Measurements from ENCODE around the gene RASSF6. TPM values are rescaled to one million over a fixed set of nuclear protein-coding genes. Genes with fewer than 3 reads are reported as not detected.
"Not testable (repeated sequence)": the region's sequence is repeated elsewhere in the genome, so short reads cannot be mapped to it uniquely, and the experiment has no call there.

The RASSF6 gene
- total RNA-seq, 1 experiment from 2014 or later: 0.07 TPM

DNA sequence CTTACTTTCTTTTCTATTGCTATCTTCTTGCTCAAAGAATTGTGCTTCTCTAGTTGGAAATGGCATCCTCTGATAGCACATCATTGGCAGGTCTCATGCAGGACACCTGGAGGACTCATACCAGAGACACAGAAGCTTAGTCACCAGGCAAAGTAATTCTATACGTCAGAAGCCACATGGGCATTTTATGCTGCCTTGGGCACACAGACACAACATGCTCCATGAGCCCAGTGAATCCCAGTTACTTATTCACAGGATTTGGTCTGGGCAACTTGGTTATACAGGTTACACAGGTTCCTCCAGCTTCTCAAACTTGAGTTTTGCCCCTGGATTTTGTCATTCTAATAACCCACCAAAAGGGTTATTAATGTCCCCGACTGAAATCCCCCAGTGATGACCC lies 7.1 kb downstream of the RASSF6 start:
- DNase-seq (ENCODE audit: extremely low read depth, low read depth): no peak

DNA sequence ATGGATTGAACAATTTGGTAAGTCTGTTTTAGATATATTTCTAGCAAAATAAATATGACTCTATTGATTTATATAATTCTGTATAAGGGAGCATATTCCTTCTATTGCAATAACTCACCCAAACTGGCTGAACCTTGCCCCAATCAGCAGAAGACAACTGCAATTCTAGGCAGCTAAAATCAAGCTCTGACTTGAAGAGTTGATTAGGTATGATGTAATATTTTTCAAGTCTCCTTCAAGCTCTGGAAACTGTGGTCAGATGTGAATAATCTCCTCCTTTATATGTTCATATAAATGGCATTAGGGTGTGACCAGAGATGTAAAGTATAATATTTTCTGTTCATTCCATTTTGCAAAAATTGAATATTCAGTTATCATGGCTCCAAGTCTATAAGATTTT lies 8.2 kb downstream of the RASSF6 start:
- DNase-seq (ENCODE audit: extremely low read depth, low read depth): no peak

DNA sequence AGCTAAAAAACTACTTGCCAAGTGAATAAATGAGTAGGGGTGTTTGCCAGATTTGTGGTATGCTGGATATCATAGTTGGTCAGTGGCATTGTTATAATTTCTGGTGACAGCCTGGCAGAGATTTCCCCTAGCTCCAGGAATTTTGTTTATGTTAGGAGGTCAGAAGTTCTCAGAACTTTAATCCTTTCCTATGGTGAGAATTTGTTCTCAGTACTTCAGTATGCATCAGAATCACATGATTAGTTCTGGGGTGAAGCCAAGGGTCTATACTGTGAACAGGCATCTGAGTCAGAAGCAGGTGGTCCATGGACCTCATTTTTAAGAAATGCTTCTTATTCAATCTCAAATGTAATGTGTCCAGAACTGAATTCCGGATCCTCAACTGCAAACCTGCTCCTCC lies 10.5 kb downstream of the RASSF6 start:
- no peak for DNase-seq (ENCODE audit: extremely low read depth, low read depth)

DNA sequence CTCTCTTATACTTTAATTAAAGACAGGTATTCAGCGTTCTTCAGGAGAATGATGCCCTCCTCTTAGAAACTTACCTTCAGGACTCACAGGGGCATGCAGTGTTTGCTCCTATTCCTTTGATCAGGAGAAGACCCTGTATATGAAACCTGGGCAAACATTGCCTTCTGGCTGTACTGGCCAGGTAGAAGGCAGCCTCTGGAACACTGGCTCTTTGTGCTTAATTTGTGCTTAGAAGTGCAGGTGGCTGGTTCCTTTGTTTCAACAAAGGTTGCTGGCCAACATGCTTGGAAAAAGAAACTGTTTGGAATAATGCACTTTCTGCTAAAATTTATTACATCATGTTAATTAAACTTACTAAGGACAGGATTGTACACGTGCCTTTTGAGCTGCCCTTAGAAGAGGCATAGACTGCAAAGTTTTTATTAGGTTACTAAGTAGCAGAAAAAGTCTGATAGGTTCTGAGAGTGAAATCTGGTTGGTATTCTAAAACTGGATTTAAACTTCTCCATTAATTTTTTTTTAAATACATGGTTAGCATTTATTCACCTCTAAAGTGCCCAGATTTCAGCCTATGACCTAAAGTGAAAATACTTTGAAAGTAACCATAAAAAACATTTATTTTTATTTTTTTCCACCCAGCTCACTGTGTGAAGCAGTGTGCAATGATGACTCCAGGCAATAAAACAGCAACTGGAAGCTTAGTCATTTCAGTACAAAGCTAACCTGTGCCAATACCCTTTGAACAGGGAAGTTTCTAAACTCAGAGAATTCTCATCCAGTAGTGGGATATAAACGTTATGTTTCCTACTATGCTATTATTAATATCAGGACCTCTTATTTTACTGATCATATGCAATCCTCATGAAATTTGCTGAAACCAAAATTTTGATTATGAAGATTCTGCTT lies 11.3 kb downstream of the RASSF6 start:
- no peak for DNase-seq (ENCODE audit: extremely low read depth, low read depth)

DNA sequence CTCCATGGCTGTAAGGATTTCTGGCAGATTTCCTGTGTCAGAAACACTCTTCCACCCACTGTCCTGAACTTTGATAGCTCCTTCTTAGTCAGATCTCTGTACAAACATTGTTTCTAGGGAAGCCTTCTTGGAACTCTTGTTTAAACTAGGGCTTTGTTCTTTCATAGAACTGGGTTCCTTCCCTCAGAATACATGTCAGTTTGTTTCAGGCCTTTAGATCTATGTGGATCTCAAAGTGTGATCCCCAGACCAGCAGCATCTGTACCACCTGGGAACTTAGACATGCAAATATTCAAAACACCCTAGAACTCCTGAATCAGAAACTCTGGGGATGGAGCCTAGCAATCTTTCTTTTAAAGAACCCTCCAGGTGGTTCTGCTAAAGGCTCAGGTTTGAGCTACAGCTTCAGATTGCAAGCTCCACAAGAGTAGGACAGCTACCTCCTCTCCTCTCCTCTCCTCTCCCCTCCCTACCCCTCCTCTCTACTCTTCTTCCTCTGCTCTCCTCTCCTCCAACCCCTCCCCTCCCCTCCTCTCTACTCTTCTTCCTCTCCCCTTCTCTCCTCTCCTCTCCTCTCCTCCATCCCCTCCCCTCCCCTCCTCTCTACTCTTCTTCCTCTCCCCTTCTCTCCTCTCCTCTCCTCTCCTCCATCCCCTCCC lies 12.7 kb downstream of the RASSF6 start:
- no peak for DNase-seq (ENCODE audit: extremely low read depth, low read depth)

DNA sequence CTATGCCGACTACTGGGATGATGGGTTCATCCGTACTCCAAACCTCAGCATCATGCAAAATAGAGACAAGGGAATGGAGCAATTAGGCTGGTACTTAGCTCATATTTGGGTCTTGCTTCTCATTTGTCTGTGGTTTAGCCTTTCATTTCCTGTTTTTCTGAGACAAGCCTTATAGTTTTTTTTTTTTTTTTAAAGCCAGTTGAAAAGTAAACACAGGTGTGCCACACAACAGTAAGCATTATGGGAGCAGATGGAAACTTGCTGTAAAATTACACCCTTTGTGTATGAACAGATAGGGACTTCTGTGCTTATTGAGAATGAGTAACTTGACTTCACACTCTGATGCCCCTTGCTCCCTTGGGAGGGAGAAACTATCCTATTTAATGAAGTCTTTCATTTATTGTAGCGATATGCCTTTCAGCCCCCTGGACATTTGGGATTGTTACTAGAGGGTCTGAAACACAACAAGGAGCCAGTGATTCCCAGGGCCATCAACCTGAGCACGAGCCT lies 13.7 kb downstream of the RASSF6 start:
- no peak for DNase-seq (ENCODE audit: extremely low read depth, low read depth)

DNA sequence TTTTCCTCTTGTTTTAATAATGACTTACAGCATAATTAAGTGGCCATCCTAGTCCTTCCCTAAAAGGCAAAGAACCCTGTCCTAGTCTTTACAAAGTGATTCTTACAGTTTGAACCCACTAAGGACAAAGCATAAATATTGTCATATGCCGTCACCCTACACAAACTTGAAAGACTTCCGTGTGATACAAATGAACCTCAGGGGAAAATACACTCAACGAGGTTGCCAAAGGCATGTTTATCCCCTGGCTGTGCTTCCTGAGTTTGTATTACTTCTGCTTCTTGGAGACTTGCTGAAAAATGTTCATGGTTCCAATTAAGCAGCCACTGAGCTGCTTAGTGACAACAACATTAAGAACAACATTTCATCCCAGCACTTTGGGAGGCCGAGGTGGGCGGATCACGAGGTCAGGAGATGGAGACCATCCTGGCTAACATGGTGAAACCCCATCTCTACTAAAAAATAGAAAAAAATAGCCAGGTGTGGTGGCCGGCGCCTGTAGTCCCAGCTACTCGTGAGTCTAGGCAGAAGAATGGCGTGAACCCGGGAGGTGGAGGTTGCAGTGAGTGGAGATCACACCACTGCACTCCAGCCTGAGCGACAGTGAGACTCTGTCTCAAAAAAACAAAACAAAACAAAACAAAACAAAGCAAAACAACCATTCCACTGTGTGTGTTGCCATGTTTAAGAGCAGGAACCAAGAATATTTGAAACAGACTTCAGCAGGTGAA lies 16.2 kb downstream of the RASSF6 start:
- no peak for DNase-seq (ENCODE audit: extremely low read depth, low read depth)

DNA sequence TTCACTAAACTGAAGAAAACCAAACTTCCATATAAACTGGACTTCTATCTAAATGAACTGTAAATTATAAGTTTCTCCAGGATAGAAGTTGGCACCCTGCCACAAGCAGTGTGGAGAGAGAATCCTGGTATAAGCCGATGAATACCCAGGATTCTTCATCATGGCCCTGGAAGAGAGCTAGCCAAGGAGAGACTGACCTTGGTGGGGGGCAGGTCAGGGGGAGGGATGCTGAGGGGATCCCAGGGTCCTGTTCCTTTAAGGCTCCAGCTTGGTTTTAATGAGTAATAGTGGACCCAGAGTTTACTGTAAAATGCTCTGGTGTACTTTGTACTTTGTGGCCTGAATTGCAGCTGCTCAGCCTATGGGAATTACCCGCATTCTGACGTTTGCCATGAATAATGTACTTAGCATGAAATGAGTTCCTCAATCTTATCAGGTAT lies 16.9 kb downstream of the RASSF6 start:
- DNase-seq (ENCODE audit: extremely low read depth, low read depth): no peak

DNA sequence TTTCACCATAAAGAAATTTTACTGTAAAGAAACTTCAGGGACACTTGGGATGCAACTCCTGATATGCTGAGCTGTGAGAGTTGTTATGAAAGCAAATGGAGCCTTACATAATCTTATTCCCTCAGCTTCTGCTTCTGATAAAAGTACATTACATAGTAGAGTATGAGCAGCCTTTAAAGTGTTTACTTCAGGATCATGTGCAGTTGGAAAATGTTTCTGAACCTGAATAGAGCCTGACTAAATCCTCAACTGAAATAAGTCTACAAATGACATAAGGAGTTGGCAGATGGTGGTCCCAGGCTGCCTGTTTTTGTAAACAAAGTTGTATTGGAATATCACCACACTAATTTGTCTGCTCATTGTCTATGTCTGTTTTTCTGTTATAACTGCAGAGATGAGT lies 19.3 kb downstream of the RASSF6 start:
- no peak for DNase-seq (ENCODE audit: extremely low read depth, low read depth)

DNA sequence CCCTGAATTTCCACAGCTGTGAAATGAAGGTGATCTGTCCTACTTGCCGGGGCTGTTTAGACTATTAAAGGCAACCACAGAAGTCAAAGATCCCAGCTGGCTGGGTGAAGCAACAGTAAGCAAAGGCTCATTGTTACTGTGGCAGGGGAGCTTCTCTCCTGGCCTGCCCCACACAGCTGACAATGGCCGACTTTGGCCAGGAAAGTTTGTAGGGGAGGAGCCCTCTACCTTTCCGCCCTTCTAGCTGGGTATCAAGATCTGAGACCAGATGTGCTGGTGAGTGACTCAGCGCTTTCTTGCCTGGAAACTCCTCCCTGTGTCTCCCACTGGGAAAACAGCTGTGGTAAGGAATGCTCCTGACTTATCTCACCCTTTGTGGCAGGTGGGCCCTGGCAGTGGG lies 21.1 kb downstream of the RASSF6 start:
- peak; percentile 52 for DNase-seq (ENCODE audit: extremely low read depth, low read depth)

DNA sequence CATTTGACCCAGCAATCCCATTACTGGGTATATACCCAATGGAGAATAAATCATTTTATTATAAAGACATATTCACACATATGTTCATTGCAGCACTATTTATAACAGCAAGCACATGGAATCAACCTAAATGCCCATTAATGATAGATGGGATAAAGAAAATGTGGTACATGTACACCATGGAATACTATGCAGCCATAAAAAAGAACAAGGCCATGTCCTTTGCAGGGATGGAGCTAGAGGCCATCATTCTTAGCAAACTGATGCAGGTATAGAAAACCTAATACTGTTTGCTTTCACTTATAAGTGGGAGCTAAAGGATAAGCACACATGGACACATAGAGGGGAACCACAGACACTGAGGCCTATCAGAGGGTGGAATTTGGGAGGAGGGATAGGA lies 22.6 kb downstream of the RASSF6 start:
- DNase-seq (ENCODE audit: extremely low read depth, low read depth): no peak

DNA sequence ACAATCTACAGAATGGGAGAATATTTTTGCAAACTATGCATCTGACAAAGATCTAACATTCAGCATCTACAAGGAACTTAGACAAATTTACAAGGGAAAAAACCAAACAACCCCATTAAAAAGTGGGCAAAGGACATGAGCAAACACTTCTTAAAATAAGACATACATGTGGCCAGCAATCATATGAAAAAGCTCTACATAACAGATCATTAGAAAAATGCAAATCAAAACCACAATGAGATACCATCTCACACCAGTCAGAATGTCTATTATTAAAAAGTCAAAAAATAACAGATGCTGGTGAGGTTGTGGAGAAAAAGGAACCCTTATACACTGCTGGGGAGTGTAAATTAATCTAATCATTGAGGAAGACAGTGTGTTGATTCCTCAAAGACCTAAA lies 23.1 kb downstream of the RASSF6 start:
- DNase-seq (ENCODE audit: extremely low read depth, low read depth): not testable (repeated sequence)

DNA sequence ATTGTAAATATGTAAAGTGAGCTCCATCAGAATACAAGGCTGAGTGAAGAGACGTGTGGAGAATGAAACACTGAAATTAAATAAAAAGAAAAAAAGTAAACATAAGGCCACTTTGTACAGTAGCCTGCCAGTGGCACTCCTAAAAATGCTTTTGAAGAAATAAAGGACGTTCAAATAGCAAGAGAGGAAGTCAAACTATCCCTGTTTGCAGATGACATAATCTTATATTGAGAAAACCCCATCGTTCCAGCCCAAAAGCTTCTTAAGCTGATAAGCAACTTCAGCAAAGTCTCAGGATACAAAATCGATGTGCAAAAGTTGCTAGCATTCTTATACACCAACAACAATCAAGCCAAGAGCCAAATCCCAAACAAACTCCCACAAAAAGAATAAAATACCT lies 24.2 kb downstream of the RASSF6 start:
- DNase-seq (ENCODE audit: extremely low read depth, low read depth): no peak

DNA sequence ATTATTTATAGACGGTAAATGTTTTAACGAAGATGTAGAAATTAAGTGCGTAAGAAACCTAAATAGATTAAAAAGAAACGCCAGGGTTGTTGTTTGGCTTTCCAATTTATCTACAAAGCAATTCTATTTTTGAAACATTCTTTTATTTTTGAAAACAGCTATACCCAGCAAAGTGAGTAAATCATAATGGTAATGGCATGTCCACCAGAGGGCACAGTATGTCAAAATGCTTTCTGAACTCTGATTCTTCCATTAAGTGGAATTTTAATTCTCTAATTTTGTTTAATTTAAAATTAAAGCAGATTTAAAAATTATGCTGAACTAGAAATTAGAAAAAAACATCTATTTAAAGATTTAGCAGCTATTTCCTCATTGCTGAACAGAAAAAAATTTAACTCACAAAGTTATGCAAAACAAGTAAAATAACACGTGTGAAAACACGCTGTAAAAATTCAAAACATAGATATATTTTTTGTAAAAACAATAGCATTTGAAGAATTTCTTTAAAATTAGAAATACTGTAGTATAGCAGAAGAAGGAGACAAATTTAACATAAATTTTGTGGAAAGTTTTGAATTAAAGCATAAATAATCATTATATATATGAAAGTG lies 26.5 kb downstream of the RASSF6 start:
- DNase-seq (ENCODE audit: extremely low read depth, low read depth): peak; percentile 26

DNA sequence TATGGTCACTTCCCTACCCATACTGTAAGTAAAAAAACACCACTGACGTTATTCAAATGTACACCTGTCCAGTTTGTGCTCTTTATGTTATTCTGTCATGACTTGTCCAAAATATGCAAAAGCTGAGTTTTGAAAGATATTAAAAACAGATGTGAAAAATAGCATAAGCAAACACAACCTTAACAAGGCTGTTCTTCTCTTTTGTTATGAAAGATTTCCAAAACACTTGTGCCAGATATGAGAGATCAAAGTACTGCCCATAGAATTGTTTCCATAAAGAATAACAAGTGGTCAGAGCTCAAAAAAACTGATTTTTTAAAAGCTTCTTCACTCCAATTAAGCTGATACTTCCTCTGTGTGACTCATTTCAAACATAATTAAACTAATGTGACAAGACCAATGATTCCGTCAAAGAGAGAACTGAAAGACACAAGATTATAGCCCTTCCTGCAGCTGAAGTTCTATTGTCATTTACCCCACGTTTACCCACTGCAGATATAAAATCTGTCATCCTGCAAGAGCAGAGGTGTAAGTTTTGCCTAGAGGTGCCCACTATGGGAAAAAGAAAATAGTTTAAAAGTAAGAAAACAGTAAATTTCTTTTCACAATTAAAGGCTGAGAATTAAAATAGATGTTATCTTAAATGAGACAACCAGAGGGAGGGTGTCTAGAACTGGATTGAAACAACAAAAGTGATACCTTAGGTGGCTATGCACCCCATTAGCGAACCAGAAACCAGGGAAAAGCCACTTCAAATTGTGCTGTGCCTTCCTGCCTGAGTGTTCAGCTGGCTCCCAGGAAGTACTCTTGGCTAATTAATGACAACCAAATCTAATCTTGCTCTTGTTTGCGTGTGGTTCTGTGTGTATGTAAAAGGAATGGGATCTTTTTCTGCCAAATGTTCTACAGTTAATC lies 30.1 kb downstream of the RASSF6 start:
- no peak for DNase-seq (ENCODE audit: extremely low read depth, low read depth)

DNA sequence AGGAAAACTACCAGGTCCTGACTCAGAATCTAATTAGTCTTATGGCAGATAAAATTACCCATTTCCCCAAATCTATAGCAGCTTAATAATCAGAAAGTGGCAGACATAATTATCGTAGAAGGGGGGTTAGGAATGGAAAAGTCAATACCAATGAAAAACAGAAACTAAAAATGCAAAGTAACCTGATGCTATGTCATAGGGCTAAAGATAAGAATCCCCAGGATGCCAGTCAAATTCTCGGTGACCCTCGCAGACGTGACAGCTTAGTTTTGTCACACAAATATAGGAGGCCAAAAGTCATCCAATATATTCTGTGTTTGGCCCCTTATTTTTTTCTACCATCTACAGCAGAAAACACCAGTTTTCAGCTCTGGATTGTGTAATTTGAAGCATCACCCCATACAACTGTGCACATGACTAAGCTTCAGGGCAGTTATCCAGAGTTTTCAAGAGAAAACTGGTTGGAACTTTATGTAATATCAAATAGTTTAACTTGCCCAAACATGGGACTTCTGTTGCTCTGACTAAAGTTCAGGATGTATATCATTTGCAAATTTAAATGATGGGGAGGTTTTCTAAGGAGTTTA lies 30.9 kb downstream of the RASSF6 start:
- no peak for DNase-seq (ENCODE audit: extremely low read depth, low read depth)

DNA sequence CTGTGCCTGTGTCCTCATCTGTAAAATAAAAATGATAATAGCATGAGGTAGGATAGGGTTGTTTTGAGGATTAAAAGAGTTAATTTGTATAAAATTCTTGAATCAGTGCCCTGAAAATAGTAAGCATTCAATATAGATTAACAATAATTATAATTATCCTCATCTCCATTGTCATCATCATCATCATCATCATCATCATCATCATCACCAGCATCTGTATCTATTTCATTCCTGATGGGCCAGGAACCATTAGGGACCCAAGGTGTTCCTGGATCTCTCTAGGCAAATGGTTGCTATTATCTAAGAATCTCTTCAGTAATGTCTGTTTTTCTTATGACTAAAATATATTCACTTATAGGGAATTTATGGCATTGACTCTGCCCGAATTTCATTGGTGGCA lies 31.6 kb downstream of the RASSF6 start:
- DNase-seq (ENCODE audit: extremely low read depth, low read depth): no peak

DNA sequence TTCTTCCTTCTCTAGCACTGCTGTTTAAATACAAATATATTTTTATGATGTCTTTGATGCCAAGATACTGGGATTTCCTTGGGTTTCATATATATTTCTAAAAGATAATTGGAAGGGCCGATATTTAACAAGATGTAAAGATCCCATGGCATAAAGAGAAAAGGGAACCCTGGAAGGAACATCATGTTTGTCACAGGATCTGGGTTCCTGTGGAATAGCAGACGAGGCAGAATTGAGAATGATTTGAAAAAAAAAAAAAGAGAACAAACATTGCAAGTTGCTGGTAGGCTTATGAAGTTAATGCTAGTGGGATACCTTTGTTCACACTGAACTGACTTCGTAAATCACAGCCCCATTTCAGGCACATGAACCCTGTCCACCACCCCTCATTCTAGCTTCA lies 33.6 kb downstream of the RASSF6 start:
- DNase-seq (ENCODE audit: extremely low read depth, low read depth): no peak

DNA sequence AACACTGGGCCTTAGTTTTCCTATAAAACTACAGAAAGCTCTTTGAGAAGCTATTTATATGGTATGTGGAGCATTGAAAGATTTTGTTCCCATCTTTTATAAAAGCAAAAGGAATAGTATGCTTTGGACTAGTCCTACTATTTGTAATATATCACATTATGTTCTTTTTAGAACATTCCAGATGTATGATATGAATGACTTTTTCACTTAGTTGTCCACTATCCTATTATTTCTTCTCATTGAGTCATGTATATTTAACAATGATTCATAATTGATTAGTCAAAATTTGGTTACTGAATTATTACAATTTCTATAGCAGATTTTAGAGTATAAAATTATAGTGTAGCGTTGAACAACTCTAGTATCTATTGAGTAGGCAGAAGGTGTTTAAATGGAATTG lies 34.2 kb downstream of the RASSF6 start:
- no peak for DNase-seq (ENCODE audit: extremely low read depth, low read depth)

All from NCI-H460 (cell line).